ENCODE results near the gene PCCA.

GRCh38 chr13:100478107-100478809 lies 389.4 kb downstream of the PCCA start:
- TF ChIP-seq CTCF (conservative IDR thresholded peaks at IDR 0.05 in 1 of 2, IDR thresholded peaks at IDR 0.05 in 1 of 2; ENCODE audit: low read depth in 1 of 2, low read length in 2 of 2) (no peak), EZH2 (IDR thresholded peaks at IDR 0.05; ENCODE audit: low read length, missing control alignments) (no peak)
